BJ (cell line): ENCODE results near the gene SPATA16. TPM values are rescaled to one million over a fixed set of nuclear protein-coding genes. Genes with fewer than 3 reads are reported as not detected.

ENCODE experiments used
- CTCF ChIA-PET: fragments of 350-600 bp; formaldehyde crosslinking; extraction: SDS; loops from one replicate; lab custom pipeline; 2021; ENCODE audit warnings: antibody characterized with exemption, inconsistent platforms; lab: Yijun Ruan, JAX
- POLR2A ChIA-PET: fragments of 300-600 bp; sonication (Branson Sonifier 250); formaldehyde crosslinking; extraction: SDS; loops from one replicate; lab custom pipeline; 2021; ENCODE audit warnings: antibody characterized with exemption; lab: Charles Lee
- DNase-seq: peaks from one replicate; pipeline ENCODE4 v3.0.0-alpha.2; 2011; ENCODE audit warnings: low read depth
- H3K27me3 ChIP-seq: 2 replicates; pipeline ENCODE4 v1.6.0; 2011; ENCODE audit warnings: low read length; ENCODE audit not compliant: control insufficient read depth, insufficient read depth
- H3K36me3 ChIP-seq: 2 replicates; pipeline ENCODE4 v1.5.1; 2011; ENCODE audit warnings: low read length; ENCODE audit not compliant: control insufficient read depth, insufficient read depth
- H3K4me3 ChIP-seq: 2 replicates; pipeline ENCODE4 v1.5.1; 2011; ENCODE audit warnings: low read depth, mild to moderate bottlenecking, control low read depth, low read length
- polyA plus RNA-seq: library from polyadenylated mRNA; depleted of rRNA; stranded (reverse); fragments of >200 nt; gene quantifications from 2 replicates; pipeline ENCODE4 v1.2.3, GENCODE V29; 2011
- TF ChIP-seq, protein P1 (sequence below): IDR thresholded peaks from 2 replicates; pipeline ENCODE4 v1.5.1; 2011; ENCODE audit warnings: low read depth, mild to moderate bottlenecking, control low read depth, inconsistent platforms, low read length, moderate library complexity; ENCODE audit not compliant: insufficient read depth

SPATA16 gene
- polyA plus RNA-seq, 1 experiment = not detected

DNA sequence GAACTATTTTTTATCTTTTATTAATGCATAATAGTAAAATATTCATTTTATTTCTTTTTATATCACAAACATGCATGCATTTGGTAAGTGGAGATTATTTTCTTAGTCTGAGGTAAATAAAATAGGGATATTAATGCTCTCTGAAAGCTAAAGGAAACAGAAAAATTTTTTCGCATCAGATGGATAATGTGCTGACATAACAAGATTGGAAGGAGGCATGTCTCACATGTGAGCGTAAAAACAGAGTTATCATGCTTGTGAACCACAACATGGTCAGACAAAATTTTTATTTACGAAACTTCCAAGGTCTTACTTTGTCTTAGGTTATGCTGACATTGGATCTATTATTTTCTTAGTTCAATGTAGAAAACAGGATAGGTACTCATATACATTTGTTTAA lies 166.1 kb downstream of the SPATA16 start:
- H3K36me3 ChIP-seq = no peaks in the 10 kb centered on the region
- no peaks in the 10 kb centered on the region for H3K27me3 ChIP-seq
- H3K4me3 ChIP-seq = no peak overlapping the region
- TF ChIP-seq, protein P1, sequence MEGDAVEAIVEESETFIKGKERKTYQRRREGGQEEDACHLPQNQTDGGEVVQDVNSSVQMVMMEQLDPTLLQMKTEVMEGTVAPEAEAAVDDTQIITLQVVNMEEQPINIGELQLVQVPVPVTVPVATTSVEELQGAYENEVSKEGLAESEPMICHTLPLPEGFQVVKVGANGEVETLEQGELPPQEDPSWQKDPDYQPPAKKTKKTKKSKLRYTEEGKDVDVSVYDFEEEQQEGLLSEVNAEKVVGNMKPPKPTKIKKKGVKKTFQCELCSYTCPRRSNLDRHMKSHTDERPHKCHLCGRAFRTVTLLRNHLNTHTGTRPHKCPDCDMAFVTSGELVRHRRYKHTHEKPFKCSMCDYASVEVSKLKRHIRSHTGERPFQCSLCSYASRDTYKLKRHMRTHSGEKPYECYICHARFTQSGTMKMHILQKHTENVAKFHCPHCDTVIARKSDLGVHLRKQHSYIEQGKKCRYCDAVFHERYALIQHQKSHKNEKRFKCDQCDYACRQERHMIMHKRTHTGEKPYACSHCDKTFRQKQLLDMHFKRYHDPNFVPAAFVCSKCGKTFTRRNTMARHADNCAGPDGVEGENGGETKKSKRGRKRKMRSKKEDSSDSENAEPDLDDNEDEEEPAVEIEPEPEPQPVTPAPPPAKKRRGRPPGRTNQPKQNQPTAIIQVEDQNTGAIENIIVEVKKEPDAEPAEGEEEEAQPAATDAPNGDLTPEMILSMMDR = no peak
- ChIA-PET CTCF (interaction anchor here (1.7 kb wide), 1 partner anchor 10 kb away, joined by 4 read pairs; no protein-coding TSS in a partner anchor), POLR2A (no interaction called here)
- DNase-seq = no peak

DNA sequence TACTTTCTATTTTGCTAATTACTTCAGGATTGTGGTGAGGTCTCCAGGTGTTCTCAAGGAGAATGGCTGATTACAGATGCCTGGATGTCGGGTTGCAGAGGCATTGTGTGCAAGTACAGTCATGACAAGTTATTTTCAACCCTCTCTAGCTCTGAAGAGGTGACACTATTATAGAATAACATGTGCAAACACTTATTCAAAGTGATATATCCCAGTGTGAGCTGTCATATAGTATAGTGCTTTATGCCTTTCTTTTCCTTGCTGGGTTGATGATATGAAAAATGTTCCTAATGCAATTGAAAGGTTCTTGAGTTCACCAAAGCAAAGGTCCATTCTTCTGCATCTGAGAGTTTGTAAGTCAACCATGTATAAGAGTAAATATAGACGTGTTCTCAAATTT lies 167.2 kb downstream of the SPATA16 start:
- CTCF ChIA-PET = interaction anchor here (1.7 kb wide), 1 partner anchor 9 kb away, joined by 4 read pairs; no protein-coding TSS in a partner anchor
- POLR2A ChIA-PET = no interaction called here

DNA sequence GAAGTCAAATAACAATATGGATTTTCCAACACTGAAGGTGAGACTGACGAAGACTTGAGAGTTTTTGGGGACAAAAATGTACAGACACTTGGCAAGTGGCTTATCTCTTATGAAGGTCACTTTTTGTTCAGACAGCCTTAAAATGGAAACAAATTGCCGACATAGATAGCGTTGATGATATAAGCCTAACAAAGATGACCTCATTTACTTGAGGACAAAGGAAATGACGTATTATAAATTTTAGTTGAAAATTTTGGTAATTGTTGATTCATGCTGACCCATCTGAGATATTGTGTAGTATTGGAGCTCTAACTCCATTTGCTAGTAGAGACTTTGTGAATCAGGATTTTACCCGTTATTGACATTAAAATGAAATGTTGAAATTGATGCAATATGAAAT lies 168.3 kb downstream of the SPATA16 start:
- CTCF ChIA-PET = interaction anchor here (0.8 kb wide), 1 partner anchor 16 kb away, joined by 3 read pairs; no protein-coding TSS in a partner anchor
- H3K27me3 ChIP-seq = no peaks in the 10 kb centered on the region
- H3K36me3 ChIP-seq = no peaks in the 10 kb centered on the region
- no peak for DNase-seq
- POLR2A ChIA-PET = no interaction called here
- TF ChIP-seq, protein P1 = no peak
- no peak overlapping the region for H3K4me3 ChIP-seq

More for the DNA sequence above, 167.2 kb downstream of the SPATA16 start:
- no peak for DNase-seq
- Histone ChIP-seq H3K27me3 (no peaks in the 10 kb centered on the region), H3K36me3 (no peaks in the 10 kb centered on the region), H3K4me3 (no peak overlapping the region)
- TF ChIP-seq, protein P1 = no peak

DNA sequence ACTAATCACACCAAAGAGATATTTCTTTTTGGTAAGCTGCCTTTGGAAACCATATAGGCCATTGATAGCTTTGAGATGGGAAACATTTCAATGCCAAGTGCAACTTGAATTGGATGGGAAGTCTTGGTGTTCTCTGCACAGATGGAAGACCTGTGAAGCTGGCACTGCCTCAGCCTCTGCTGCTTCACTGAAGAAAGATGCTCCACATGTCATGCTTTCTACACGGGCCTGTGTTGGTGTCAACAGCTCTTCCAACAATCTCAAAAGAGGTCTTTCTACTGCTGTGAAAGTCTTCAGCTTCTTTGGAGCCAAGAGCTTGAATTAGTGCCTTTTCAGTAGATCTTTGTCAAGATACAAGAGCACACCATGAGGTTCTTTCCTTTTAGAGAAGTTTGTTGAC lies 169.0 kb downstream of the SPATA16 start:
- H3K27me3 ChIP-seq = no peaks in the 10 kb centered on the region
- CTCF ChIA-PET = interaction anchor here (1.4 kb wide), 1 partner anchor 11 kb away, joined by 4 read pairs; no protein-coding TSS in a partner anchor
- POLR2A ChIA-PET = no interaction called here
- DNase-seq = no peak
- no peak overlapping the region for H3K4me3 ChIP-seq
- no peaks in the 10 kb centered on the region for H3K36me3 ChIP-seq
- TF ChIP-seq, protein P1 = no peak

DNA sequence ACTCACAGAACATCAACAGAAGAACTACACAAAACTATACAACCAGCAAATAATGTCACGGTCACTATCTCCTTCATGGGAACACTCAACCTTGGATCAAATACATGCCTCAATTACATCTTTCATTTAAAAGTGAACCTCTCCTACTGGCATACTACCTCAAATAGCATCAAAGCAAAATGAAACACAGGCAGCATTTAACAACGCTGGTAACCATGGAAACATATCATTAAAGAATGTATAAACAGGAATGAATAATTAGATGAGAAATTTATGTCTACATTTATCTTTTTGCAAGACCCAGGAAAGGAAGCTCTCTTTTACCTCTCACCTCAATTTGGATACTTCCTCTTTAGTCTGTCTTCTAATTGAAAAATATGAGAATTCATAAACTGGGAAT lies 172.4 kb downstream of the SPATA16 start:
- no peaks in the 10 kb centered on the region for H3K27me3 ChIP-seq
- CTCF ChIA-PET = no interaction called here
- H3K36me3 ChIP-seq = no peaks in the 10 kb centered on the region
- TF ChIP-seq, protein P1 = no peak
- no peak overlapping the region for H3K4me3 ChIP-seq
- no peak for DNase-seq
- POLR2A ChIA-PET = no interaction called here
